Astrocyte (in vitro differentiated cells and primary cell): Measurements from ENCODE around the gene MPC1L. TPM values are rescaled to one million over a fixed set of nuclear protein-coding genes. Genes with fewer than 3 reads are reported as not detected.
A peak's percentile ranks its signal among the peaks of the same experiment; 100 is the strongest.

Experiments
- DNase-seq: peaks from one replicate; pipeline ENCODE4 v3.0.0-alpha.2; 2010; ENCODE audit warnings: low read depth
- FAIRE-seq: peaks from 2 replicates; lab custom pipeline; 2011; peaks lifted over from hg19 to GRCh38; lab: Jason Lieb, UNC
- H2AFZ ChIP-seq: 2 replicates; pipeline ENCODE4 v1.6.0; 2012; ENCODE audit warnings: low read depth, low read length, inconsistent platforms
- H3K27ac ChIP-seq: 2 replicates; pipeline ENCODE4 v1.5.1; 2011; ENCODE audit warnings: low read depth, low read length, inconsistent platforms
- H3K27me3 ChIP-seq: 2 replicates; pipeline ENCODE4 v1.6.0; 2011; ENCODE audit warnings: low read length, inconsistent platforms; ENCODE audit not compliant: insufficient read depth
- H3K36me3 ChIP-seq: 2 replicates; pipeline ENCODE4 v1.5.1; 2011; ENCODE audit warnings: low read length, inconsistent platforms; ENCODE audit not compliant: insufficient read depth
- H3K4me1 ChIP-seq: 2 replicates; pipeline ENCODE4 v1.5.1; 2011; ENCODE audit warnings: low read length, inconsistent platforms; ENCODE audit not compliant: insufficient read depth
- H3K4me2 ChIP-seq: 2 replicates; pipeline ENCODE4 v1.6.0; 2012; ENCODE audit warnings: low read length, inconsistent platforms
- H3K4me3 ChIP-seq: 2 replicates; pipeline ENCODE4 v1.5.1; 2011; ENCODE audit warnings: low read depth, mild to moderate bottlenecking, low read length, inconsistent platforms; ENCODE audit not compliant: insufficient read depth
- H3K79me2 ChIP-seq: 2 replicates; pipeline ENCODE4 v1.6.0; 2012; ENCODE audit warnings: mild to moderate bottlenecking, low read length, inconsistent platforms; ENCODE audit not compliant: insufficient read depth
- H3K9ac ChIP-seq: 2 replicates; pipeline ENCODE4 v1.6.0; 2012; ENCODE audit warnings: mild to moderate bottlenecking, low read length, inconsistent platforms
- H3K9me3 ChIP-seq: 2 replicates; pipeline ENCODE4 v1.5.1; 2012; ENCODE audit warnings: low read depth, mild to moderate bottlenecking, low read length, inconsistent platforms; ENCODE audit not compliant: insufficient read depth
- H4K20me1 ChIP-seq: 2 replicates; pipeline ENCODE4 v1.6.0; 2012; ENCODE audit warnings: low read length, inconsistent platforms; ENCODE audit not compliant: insufficient read depth
- H3K27ac Mint-ChIP-seq: one replicate; pipeline ENCODE4 v1.8.0; 2021; ENCODE audit warnings: mild to moderate bottlenecking, mixed read lengths; ENCODE audit not compliant: unreplicated experiment
- H3K27me3 Mint-ChIP-seq: one replicate; pipeline ENCODE4 v1.8.0; 2021; ENCODE audit warnings: low read depth, mixed read lengths; ENCODE audit not compliant: unreplicated experiment
- H3K36me3 Mint-ChIP-seq: one replicate; pipeline ENCODE4 v1.8.0; 2021; ENCODE audit warnings: low read depth, mixed read lengths; ENCODE audit not compliant: unreplicated experiment
- H3K4me1 Mint-ChIP-seq: one replicate; pipeline ENCODE4 v1.8.0; 2021; ENCODE audit warnings: low read depth, mixed read lengths; ENCODE audit not compliant: unreplicated experiment
- H3K4me3 Mint-ChIP-seq: one replicate; pipeline ENCODE4 v1.8.0; 2021; ENCODE audit warnings: mild to moderate bottlenecking, moderate library complexity, mixed read lengths; ENCODE audit not compliant: unreplicated experiment
- H3K9me3 Mint-ChIP-seq: one replicate; pipeline ENCODE4 v1.8.0; 2021; ENCODE audit warnings: mild to moderate bottlenecking, mixed read lengths; ENCODE audit not compliant: unreplicated experiment
- EZH2 ChIP-seq: IDR thresholded peaks from 2 replicates; pipeline ENCODE4 v1.6.1; 2012; ENCODE audit warnings: mild to moderate bottlenecking, low read length, inconsistent platforms; ENCODE audit not compliant: insufficient read depth
- total RNA-seq: library from RNA; stranded (reverse); gene quantifications from 2 replicates; pipeline ENCODE4 v1.2.1, GENCODE V29; 2021
- TF ChIP-seq, protein P1 (sequence below): IDR thresholded peaks from 2 replicates; pipeline ENCODE4 v1.5.1; 2011; ENCODE audit warnings: low read depth, mild to moderate bottlenecking, inconsistent platforms, low read length, moderate library complexity; ENCODE audit not compliant: insufficient read depth

MPC1L gene
- total RNA-seq, 1 donor from 2014 or later, result not detected

GRCh38 chrX:40579900-40580536, 43.2 kb upstream of the MPC1L start:
- Mint-ChIP-seq H3K27ac (no peak overlapping the region), H3K4me3 (peak overlapping the region; percentile 88), H3K36me3 (no peaks in the 10 kb centered on the region), H3K9me3 (no peaks in the 10 kb centered on the region), H3K27me3 (no peaks in the 10 kb centered on the region), H3K4me1 (peaks cover 7% of the 10 kb centered on the region)
- FAIRE-seq (no peak), DNase-seq (no peak)
- H3K27me3 ChIP-seq, result no peaks in the 10 kb centered on the region
- H3K9ac ChIP-seq, result peak overlapping the region; percentile 79
- H3K36me3 ChIP-seq, result no peaks in the 10 kb centered on the region
- H2AFZ ChIP-seq, result peak overlapping the region; percentile 93
- peak overlapping the region; percentile 80 for H3K4me3 ChIP-seq
- H3K79me2 ChIP-seq, result peaks cover 35% of the 10 kb centered on the region
- TF ChIP-seq EZH2, result no peak
- TF ChIP-seq, protein P1, sequence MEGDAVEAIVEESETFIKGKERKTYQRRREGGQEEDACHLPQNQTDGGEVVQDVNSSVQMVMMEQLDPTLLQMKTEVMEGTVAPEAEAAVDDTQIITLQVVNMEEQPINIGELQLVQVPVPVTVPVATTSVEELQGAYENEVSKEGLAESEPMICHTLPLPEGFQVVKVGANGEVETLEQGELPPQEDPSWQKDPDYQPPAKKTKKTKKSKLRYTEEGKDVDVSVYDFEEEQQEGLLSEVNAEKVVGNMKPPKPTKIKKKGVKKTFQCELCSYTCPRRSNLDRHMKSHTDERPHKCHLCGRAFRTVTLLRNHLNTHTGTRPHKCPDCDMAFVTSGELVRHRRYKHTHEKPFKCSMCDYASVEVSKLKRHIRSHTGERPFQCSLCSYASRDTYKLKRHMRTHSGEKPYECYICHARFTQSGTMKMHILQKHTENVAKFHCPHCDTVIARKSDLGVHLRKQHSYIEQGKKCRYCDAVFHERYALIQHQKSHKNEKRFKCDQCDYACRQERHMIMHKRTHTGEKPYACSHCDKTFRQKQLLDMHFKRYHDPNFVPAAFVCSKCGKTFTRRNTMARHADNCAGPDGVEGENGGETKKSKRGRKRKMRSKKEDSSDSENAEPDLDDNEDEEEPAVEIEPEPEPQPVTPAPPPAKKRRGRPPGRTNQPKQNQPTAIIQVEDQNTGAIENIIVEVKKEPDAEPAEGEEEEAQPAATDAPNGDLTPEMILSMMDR, result no peak
- H3K27ac ChIP-seq, result peak overlapping the region; percentile 65
- no peaks in the 10 kb centered on the region for H3K9me3 ChIP-seq
- H4K20me1 ChIP-seq, result peaks cover 22% of the 10 kb centered on the region
- peak overlapping the region; percentile 85 for H3K4me2 ChIP-seq
- H3K4me1 ChIP-seq, result peaks cover 4% of the 10 kb centered on the region

- DNase-seq, result peak; percentile 83
- no peaks in the 10 kb centered on the region for H3K36me3 ChIP-seq
- no peak for TF ChIP-seq EZH2
- TF ChIP-seq, protein P1, result no peak
- peak within 1 kb of the TSS; percentile 88 for H3K4me3 Mint-ChIP-seq
- H3K27me3 ChIP-seq, result no peaks in the 10 kb centered on the region
- peak within 1 kb of the TSS; percentile 79 for H3K9ac ChIP-seq
- peaks cover 4% of the 10 kb centered on the region for H3K4me1 ChIP-seq
- H3K27ac ChIP-seq, result peak within 1 kb of the TSS; percentile 65
- H3K4me2 ChIP-seq, result peak within 1 kb of the TSS; percentile 85
- peak within 1 kb of the TSS; percentile 66 for H3K27ac Mint-ChIP-seq
- FAIRE-seq, result no peak
- peaks cover 25% of the 10 kb centered on the region for H4K20me1 ChIP-seq
- peaks cover 41% of the 10 kb centered on the region for H3K79me2 ChIP-seq
- peak within 1 kb of the TSS; percentile 93 for H2AFZ ChIP-seq
- H3K9me3 ChIP-seq, result no peaks in the 10 kb centered on the region
- no peaks in the 10 kb centered on the region for H3K9me3 Mint-ChIP-seq
- no peaks in the 10 kb centered on the region for H3K27me3 Mint-ChIP-seq
- H3K4me3 ChIP-seq, result peak within 1 kb of the TSS; percentile 80
- H3K36me3 Mint-ChIP-seq, result no peaks in the 10 kb centered on the region
- H3K4me1 Mint-ChIP-seq, result peaks cover 7% of the 10 kb centered on the region
Observed at GRCh38 chrX:40580537-40581335, 42.5 kb upstream of the MPC1L start, which contains the start of gene ATP6AP2. Gene ATP6AP2, plus strand, starts transcription at chrX:40580970. Its CDS starts 96 bp downstream, at chrX:40581066.
